Brain microvascular endothelial cell (primary cell): ENCODE data around the gene UBAP2.
A peak's percentile ranks its signal among the peaks of the same experiment; 100 is the strongest.

Experiments used
- DNase-seq: peaks from one replicate; pipeline ENCODE4 v3.0.0-alpha.2; 2020
- H3K27ac ChIP-seq: fragments of 250-450 bp; sonication (Bioruptor Pico); 2 replicates; pipeline ENCODE4 v1.5.1; 2020; ENCODE audit warnings: mild to moderate bottlenecking, moderate library complexity
- H3K27me3 ChIP-seq: fragments of 250-450 bp; sonication (Bioruptor Pico); replicated peaks from 2 replicates; pipeline ENCODE4 v1.5.1; 2020; ENCODE audit warnings: mild to moderate bottlenecking
- H3K36me3 ChIP-seq: fragments of 250-450 bp; sonication (Bioruptor Pico); replicated peaks from 2 replicates; pipeline ENCODE4 v1.5.1; 2020; ENCODE audit warnings: mild to moderate bottlenecking
- H3K4me3 ChIP-seq: 2 replicates; pipeline ENCODE4 v1.5.1; 2011; ENCODE audit warnings: low read depth, mild to moderate bottlenecking, control low read depth, low read length, moderate library complexity
- in situ Hi-C: cut with HindIII; loops from 2 replicates; pipeline ENCODE4 v1.10.0; 2017; ENCODE audit warnings: low sequenced_read_pairs, low pct_ligation_motif_present
- TF ChIP-seq, protein P1 (sequence below): IDR thresholded peaks from 2 replicates; pipeline ENCODE4 v1.5.1; 2011; ENCODE audit warnings: low read depth, mild to moderate bottlenecking, moderate library complexity, low read length, control low read depth, inconsistent platforms; ENCODE audit errors: missing control alignments

UBAP2 gene

GRCh38 chr9:33893861-33894260 lies 154.8 kb downstream of the UBAP2 start:
- H3K4me3 ChIP-seq = no peak overlapping the region
- no peaks in the 10 kb centered on the region for H3K27me3 ChIP-seq
- TF ChIP-seq, protein P1, sequence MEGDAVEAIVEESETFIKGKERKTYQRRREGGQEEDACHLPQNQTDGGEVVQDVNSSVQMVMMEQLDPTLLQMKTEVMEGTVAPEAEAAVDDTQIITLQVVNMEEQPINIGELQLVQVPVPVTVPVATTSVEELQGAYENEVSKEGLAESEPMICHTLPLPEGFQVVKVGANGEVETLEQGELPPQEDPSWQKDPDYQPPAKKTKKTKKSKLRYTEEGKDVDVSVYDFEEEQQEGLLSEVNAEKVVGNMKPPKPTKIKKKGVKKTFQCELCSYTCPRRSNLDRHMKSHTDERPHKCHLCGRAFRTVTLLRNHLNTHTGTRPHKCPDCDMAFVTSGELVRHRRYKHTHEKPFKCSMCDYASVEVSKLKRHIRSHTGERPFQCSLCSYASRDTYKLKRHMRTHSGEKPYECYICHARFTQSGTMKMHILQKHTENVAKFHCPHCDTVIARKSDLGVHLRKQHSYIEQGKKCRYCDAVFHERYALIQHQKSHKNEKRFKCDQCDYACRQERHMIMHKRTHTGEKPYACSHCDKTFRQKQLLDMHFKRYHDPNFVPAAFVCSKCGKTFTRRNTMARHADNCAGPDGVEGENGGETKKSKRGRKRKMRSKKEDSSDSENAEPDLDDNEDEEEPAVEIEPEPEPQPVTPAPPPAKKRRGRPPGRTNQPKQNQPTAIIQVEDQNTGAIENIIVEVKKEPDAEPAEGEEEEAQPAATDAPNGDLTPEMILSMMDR = no peak
- H3K27ac ChIP-seq = no peak overlapping the region
- DNase-seq = no peak
- in situ Hi-C loops = no loop called here
- peaks cover 4% of the 10 kb centered on the region for H3K36me3 ChIP-seq

DNA sequence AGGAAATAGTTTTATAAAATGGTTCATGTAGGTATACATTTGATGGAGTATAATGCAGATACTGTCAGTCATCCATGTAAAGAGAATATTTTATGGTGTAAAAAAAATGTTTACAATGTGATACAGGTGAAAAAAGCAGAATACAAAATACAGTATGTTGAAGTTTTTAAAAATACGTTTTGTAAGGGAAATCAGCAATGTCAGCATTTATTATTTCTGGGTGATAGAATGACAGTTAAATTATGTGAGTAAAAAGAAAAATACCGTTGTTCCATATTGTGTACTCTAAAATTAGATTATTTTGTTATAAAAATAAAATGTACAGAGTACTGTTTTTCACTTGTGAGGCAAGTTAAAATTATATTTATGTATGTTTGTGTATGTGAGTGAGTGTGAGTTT lies 162.7 kb downstream of the UBAP2 start:
- Histone ChIP-seq H3K27ac (no peak overlapping the region), H3K4me3 (no peak overlapping the region), H3K36me3 (no peaks in the 10 kb centered on the region), H3K27me3 (no peaks in the 10 kb centered on the region)
- in situ Hi-C loops = no loop called here
- TF ChIP-seq, protein P1 = no peak
- no peak for DNase-seq

GRCh38 chr9:33884856-33885701 lies 163.6 kb downstream of the UBAP2 start:
- Histone ChIP-seq H3K27me3 (no peaks in the 10 kb centered on the region), H3K36me3 (no peaks in the 10 kb centered on the region), H3K4me3 (no peak overlapping the region), H3K27ac (no peak overlapping the region)
- TF ChIP-seq, protein P1 = no peak
- in situ Hi-C loops = no loop called here
- DNase-seq = peak; percentile 14

- Histone ChIP-seq H3K36me3 (no peaks in the 10 kb centered on the region), H3K27ac (no peak overlapping the region), H3K4me3 (no peak overlapping the region), H3K27me3 (no peaks in the 10 kb centered on the region)
- in situ Hi-C loops = no loop called here
- DNase-seq = no peak
- TF ChIP-seq, protein P1 = no peak
Measured at GRCh38 chr9:33881635-33882034, 167.1 kb downstream of the UBAP2 start.

- peak; percentile 27 for DNase-seq
- H3K27ac ChIP-seq = no peak overlapping the region
- in situ Hi-C loops = no loop called here
- TF ChIP-seq, protein P1 = no peak
- H3K4me3 ChIP-seq = no peak overlapping the region
- H3K36me3 ChIP-seq = no peaks in the 10 kb centered on the region
- no peaks in the 10 kb centered on the region for H3K27me3 ChIP-seq
Measured at GRCh38 chr9:33880211-33881089, 168.2 kb downstream of the UBAP2 start.
